Lower leg skin (tissue), 3 donors: Measurements from ENCODE around the gene SLC15A1.
"Not testable (repeated sequence)": the region's sequence is repeated elsewhere in the genome, so short reads cannot be mapped to it uniquely, and the experiment has no call there.

ENCODE experiments used
- POLR2A ChIP-seq, 2 donors: fragments of 450-650 bp; IDR thresholded peaks; one replicate each; pipeline ENCODE4 v1.6.1; 2016 to 2017; ENCODE audit warnings: antibody characterized with exemption in 2 of 2, mild to moderate bottlenecking in 1 of 2, moderate library complexity in 1 of 2
- TF ChIP-seq, protein P1 (sequence below), 3 donors: fragments of 450-650 bp; IDR thresholded peaks; one replicate each; pipeline ENCODE4 v1.5.1; 2016; ENCODE audit warnings: antibody characterized with exemption in 3 of 3, mild to moderate bottlenecking in 3 of 3, moderate library complexity in 2 of 3

DNA sequence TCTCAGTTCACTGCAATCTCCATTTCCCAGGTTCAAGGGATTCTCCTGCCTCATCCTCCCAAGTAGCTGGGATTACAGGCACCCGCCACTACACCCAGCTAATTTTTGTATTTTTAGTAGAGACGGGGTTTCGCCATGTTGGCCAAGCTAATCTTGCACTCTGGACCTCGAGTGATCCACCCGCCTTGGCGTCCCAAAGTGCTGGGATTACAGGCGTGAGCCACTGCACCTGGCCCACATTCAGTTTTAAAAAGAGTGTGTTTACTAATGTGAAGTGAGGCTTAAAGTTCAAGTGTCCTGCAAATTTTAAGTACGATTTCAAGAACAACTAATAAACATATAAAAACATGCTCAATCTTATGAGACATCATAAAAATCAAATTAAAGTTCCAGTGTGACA, 114.1 kb downstream of the SLC15A1 start:
- not testable (repeated sequence) for TF ChIP-seq POLR2A (IDR thresholded peaks at IDR 0.05)
- TF ChIP-seq, protein P1, sequence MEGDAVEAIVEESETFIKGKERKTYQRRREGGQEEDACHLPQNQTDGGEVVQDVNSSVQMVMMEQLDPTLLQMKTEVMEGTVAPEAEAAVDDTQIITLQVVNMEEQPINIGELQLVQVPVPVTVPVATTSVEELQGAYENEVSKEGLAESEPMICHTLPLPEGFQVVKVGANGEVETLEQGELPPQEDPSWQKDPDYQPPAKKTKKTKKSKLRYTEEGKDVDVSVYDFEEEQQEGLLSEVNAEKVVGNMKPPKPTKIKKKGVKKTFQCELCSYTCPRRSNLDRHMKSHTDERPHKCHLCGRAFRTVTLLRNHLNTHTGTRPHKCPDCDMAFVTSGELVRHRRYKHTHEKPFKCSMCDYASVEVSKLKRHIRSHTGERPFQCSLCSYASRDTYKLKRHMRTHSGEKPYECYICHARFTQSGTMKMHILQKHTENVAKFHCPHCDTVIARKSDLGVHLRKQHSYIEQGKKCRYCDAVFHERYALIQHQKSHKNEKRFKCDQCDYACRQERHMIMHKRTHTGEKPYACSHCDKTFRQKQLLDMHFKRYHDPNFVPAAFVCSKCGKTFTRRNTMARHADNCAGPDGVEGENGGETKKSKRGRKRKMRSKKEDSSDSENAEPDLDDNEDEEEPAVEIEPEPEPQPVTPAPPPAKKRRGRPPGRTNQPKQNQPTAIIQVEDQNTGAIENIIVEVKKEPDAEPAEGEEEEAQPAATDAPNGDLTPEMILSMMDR (IDR thresholded peaks at IDR 0.05): not testable (repeated sequence)
